DND-41 (cell line): Measurements from ENCODE around the gene L3MBTL4.

Source experiments
- ATAC-seq: fragments of 200-7000 bp; cut with Tn5 transposase; 3 replicates; pipeline ENCODE4 v1.9.1; 2021; ENCODE audit warnings: low read depth; ENCODE audit not compliant: insufficient read depth
- DNase-seq: peaks from one replicate; pipeline ENCODE4 v3.0.0-alpha.2; 2020
- H2AFZ ChIP-seq: 2 replicates; pipeline ENCODE4 v1.6.0; 2012; ENCODE audit warnings: low read depth, low read length
- H3K27ac ChIP-seq: 2 replicates; pipeline ENCODE4 v1.5.1; 2012; ENCODE audit warnings: low read length, inconsistent platforms
- H3K27me3 ChIP-seq: fragments of 200-600 bp; sonication (generic); 2 replicates; pipeline ENCODE4 v1.6.0; 2012; ENCODE audit warnings: low read length, mild to moderate bottlenecking, inconsistent platforms; ENCODE audit not compliant: insufficient read depth, poor library complexity
- H3K36me3 ChIP-seq: 2 replicates; pipeline ENCODE4 v1.5.1; 2012; ENCODE audit warnings: low read length, inconsistent platforms; ENCODE audit not compliant: insufficient read depth
- H3K4me1 ChIP-seq: 2 replicates; pipeline ENCODE4 v1.5.1; 2012; ENCODE audit warnings: mild to moderate bottlenecking, low read length; ENCODE audit not compliant: insufficient read depth
- H3K4me2 ChIP-seq: 2 replicates; pipeline ENCODE4 v1.6.0; 2012; ENCODE audit warnings: mild to moderate bottlenecking, moderate library complexity, low read length, inconsistent platforms; ENCODE audit not compliant: insufficient read depth
- H3K4me3 ChIP-seq, 2 experiments: fragments of 200-600 bp in 1 of 2; shearing (Covaris generic) in 1 of 2; 2 replicates each; pipeline ENCODE4 v1.5.1; 2012 to 2016; ENCODE audit warnings: inconsistent platforms in 2 of 2, low read length in 2 of 2, mild to moderate bottlenecking in 2 of 2, low read depth in 1 of 2, moderate library complexity in 1 of 2
- H3K79me2 ChIP-seq: 2 replicates; pipeline ENCODE4 v1.6.0; 2012; ENCODE audit warnings: low read length, inconsistent platforms; ENCODE audit not compliant: insufficient read depth
- H3K9ac ChIP-seq: 2 replicates; pipeline ENCODE4 v1.6.0; 2012; ENCODE audit warnings: low read depth, mild to moderate bottlenecking, inconsistent platforms, low read length, moderate library complexity
- H3K9me3 ChIP-seq: 2 replicates; pipeline ENCODE4 v1.5.1; 2012; ENCODE audit warnings: low read length, moderate library complexity, mild to moderate bottlenecking, inconsistent platforms; ENCODE audit not compliant: insufficient read depth, severe bottlenecking
- H4K20me1 ChIP-seq: 2 replicates; pipeline ENCODE4 v1.6.0; 2012; ENCODE audit warnings: low read length; ENCODE audit not compliant: insufficient read depth
- EZH2 ChIP-seq: IDR thresholded peaks from 3 replicates; pipeline ENCODE4 v1.6.1; 2012; ENCODE audit warnings: borderline replicate concordance, low read depth, mild to moderate bottlenecking, moderate library complexity, low read length, inconsistent platforms; ENCODE audit not compliant: severe bottlenecking
- TF ChIP-seq, protein P1 (sequence below): IDR thresholded peaks from 2 replicates; pipeline ENCODE4 v1.5.1; 2012; ENCODE audit warnings: borderline replicate concordance, low read length, moderate library complexity, mild to moderate bottlenecking; ENCODE audit not compliant: poor library complexity, severe bottlenecking; ENCODE audit errors: extremely low read depth

L3MBTL4 gene

GRCh38 chr18:5993938-5994337 is 420.8 kb downstream of the L3MBTL4 start:
- H3K9me3 ChIP-seq: no peaks in the 10 kb centered on the region
- H3K9ac ChIP-seq: no peak overlapping the region
- no peaks in the 10 kb centered on the region for H3K36me3 ChIP-seq
- H3K4me3 ChIP-seq: no peak overlapping the region
- H4K20me1 ChIP-seq: no peaks in the 10 kb centered on the region
- ATAC-seq: no peak
- DNase-seq: no peak
- H2AFZ ChIP-seq: no peak overlapping the region
- no peak for TF ChIP-seq EZH2
- TF ChIP-seq, protein P1, sequence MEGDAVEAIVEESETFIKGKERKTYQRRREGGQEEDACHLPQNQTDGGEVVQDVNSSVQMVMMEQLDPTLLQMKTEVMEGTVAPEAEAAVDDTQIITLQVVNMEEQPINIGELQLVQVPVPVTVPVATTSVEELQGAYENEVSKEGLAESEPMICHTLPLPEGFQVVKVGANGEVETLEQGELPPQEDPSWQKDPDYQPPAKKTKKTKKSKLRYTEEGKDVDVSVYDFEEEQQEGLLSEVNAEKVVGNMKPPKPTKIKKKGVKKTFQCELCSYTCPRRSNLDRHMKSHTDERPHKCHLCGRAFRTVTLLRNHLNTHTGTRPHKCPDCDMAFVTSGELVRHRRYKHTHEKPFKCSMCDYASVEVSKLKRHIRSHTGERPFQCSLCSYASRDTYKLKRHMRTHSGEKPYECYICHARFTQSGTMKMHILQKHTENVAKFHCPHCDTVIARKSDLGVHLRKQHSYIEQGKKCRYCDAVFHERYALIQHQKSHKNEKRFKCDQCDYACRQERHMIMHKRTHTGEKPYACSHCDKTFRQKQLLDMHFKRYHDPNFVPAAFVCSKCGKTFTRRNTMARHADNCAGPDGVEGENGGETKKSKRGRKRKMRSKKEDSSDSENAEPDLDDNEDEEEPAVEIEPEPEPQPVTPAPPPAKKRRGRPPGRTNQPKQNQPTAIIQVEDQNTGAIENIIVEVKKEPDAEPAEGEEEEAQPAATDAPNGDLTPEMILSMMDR: no peak
- no peaks in the 10 kb centered on the region for H3K27me3 ChIP-seq
- no peaks in the 10 kb centered on the region for H3K79me2 ChIP-seq
- H3K27ac ChIP-seq: no peak overlapping the region
- no peak overlapping the region for H3K4me2 ChIP-seq
- H3K4me1 ChIP-seq: no peaks in the 10 kb centered on the region

GRCh38 chr18:5992381-5992780 is 422.3 kb downstream of the L3MBTL4 start:
- Histone ChIP-seq H3K4me1 (no peaks in the 10 kb centered on the region), H2AFZ (no peak overlapping the region), H3K27me3 (no peaks in the 10 kb centered on the region), H3K27ac (no peak overlapping the region), H3K36me3 (no peaks in the 10 kb centered on the region), H3K9ac (no peak overlapping the region), H4K20me1 (no peaks in the 10 kb centered on the region), H3K79me2 (no peaks in the 10 kb centered on the region), H3K4me3 (no peak overlapping the region), H3K9me3 (no peaks in the 10 kb centered on the region), H3K4me2 (no peak overlapping the region)
- DNase-seq: no peak
- no peak for ATAC-seq
- TF ChIP-seq, protein P1: no peak
- TF ChIP-seq EZH2: no peak

DNA sequence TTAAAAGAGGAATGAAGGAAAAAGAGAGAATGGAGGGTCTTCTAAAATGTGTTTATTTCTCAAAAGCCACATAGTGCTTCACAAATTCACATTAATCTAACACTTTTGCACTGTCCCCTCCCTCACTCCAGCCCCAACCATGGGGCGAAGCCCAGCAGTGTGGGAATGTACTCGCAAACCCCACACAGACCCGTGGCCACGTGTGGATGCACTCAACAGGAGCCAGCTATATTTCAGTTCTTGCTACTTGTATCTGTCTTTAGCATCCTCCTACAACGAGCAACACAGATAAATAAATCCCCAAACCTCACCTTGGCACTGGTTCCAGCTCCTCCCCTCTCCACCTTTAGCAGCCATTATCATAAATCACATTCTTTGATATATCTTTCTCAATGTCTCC is 427.5 kb downstream of the L3MBTL4 start:
- TF ChIP-seq, protein P1: no peak
- TF ChIP-seq EZH2: no peak
- no peak overlapping the region for H3K4me3 ChIP-seq
- no peaks in the 10 kb centered on the region for H3K9me3 ChIP-seq
- H2AFZ ChIP-seq: no peak overlapping the region
- H3K79me2 ChIP-seq: no peaks in the 10 kb centered on the region
- DNase-seq: no peak
- no peaks in the 10 kb centered on the region for H3K36me3 ChIP-seq
- H3K4me2 ChIP-seq: no peak overlapping the region
- no peak overlapping the region for H3K27ac ChIP-seq
- H4K20me1 ChIP-seq: no peaks in the 10 kb centered on the region
- no peak for ATAC-seq
- H3K4me1 ChIP-seq: no peaks in the 10 kb centered on the region
- H3K27me3 ChIP-seq: no peaks in the 10 kb centered on the region
- no peak overlapping the region for H3K9ac ChIP-seq
